Fibroblast of lung (primary cell): Measurements from ENCODE around the gene FLNC.

Experiments
- EZH2 ChIP-seq: IDR thresholded peaks from 2 replicates; pipeline ENCODE4 v1.5.1; 2012; ENCODE audit warnings: low read length, control low read depth, mild to moderate bottlenecking; ENCODE audit errors: missing control alignments
- TF ChIP-seq, protein P1 (sequence below), 2 donors: IDR thresholded peaks in 1 of 2; conservative IDR thresholded peaks in 1 of 2; 1 replicate in 1 of 2; 2 replicates in 1 of 2; pipeline ENCODE4 v1.5.1; 2011 to 2012; ENCODE audit warnings: low read length in 2 of 2, control low read depth in 1 of 2, inconsistent platforms in 1 of 2, low read depth in 1 of 2, mild to moderate bottlenecking in 1 of 2

DNA sequence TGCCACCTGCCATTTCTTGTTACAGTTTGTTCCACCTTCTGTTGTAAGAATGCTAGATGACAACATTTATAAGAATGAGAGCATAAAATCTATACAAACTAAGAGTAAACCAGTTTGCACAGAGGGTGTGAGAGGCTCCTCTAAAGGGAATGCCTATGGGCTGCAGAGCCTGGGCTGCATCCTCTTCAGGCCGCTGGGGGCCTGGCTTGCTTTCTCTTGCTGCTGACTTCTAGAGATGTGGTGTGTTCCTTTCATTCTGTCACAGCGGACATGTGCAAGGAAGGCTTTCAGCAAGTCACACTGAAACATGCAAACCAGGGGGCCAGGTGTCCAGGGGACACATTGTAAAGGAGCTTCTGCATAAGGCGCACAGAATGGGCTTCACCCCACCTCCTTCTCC, 25.4 kb downstream of the FLNC start:
- TF ChIP-seq, protein P1, sequence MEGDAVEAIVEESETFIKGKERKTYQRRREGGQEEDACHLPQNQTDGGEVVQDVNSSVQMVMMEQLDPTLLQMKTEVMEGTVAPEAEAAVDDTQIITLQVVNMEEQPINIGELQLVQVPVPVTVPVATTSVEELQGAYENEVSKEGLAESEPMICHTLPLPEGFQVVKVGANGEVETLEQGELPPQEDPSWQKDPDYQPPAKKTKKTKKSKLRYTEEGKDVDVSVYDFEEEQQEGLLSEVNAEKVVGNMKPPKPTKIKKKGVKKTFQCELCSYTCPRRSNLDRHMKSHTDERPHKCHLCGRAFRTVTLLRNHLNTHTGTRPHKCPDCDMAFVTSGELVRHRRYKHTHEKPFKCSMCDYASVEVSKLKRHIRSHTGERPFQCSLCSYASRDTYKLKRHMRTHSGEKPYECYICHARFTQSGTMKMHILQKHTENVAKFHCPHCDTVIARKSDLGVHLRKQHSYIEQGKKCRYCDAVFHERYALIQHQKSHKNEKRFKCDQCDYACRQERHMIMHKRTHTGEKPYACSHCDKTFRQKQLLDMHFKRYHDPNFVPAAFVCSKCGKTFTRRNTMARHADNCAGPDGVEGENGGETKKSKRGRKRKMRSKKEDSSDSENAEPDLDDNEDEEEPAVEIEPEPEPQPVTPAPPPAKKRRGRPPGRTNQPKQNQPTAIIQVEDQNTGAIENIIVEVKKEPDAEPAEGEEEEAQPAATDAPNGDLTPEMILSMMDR (conservative IDR thresholded peaks at IDR 0.05 in 1 of 2, IDR thresholded peaks at IDR 0.05 in 1 of 2; ENCODE audit: low read depth in 1 of 2, low read length in 2 of 2), result no peak
- no peak for TF ChIP-seq EZH2
